OCI-LY1 (cell line): ENCODE measurements around the gene NPAS1.

Experiments
- H2AFZ ChIP-seq: fragments of 200-600 bp; sonication (generic), shearing (Covaris generic); 2 replicates; pipeline ENCODE4 v1.6.0; 2014; ENCODE audit warnings: antibody characterized with exemption, mild to moderate bottlenecking, low read length
- H3F3A ChIP-seq: fragments of 200-600 bp; sonication (generic), shearing (Covaris generic); 2 replicates; pipeline ENCODE4 v1.6.0; 2014; ENCODE audit warnings: mild to moderate bottlenecking, antibody characterized with exemption, low read length, moderate library complexity; ENCODE audit not compliant: insufficient read depth
- H3K27ac ChIP-seq: fragments of 200-600 bp; sonication (generic); 2 replicates; pipeline ENCODE4 v1.5.1; 2014; ENCODE audit warnings: low read length, mixed run types, mild to moderate bottlenecking, low read depth; ENCODE audit not compliant: poor library complexity, severe bottlenecking
- H3K27me3 ChIP-seq: fragments of 200-600 bp; sonication (generic); 2 replicates; pipeline ENCODE4 v1.6.0; 2014; ENCODE audit warnings: antibody characterized with exemption, mild to moderate bottlenecking, low read length, moderate library complexity; ENCODE audit not compliant: insufficient read depth
- H3K36me3 ChIP-seq: fragments of 200-600 bp; sonication (generic); 2 replicates; pipeline ENCODE4 v1.6.1; 2014; ENCODE audit warnings: mild to moderate bottlenecking, antibody characterized with exemption, low read length, moderate library complexity, mixed read lengths; ENCODE audit not compliant: insufficient read depth
- H3K4me1 ChIP-seq: fragments of 200-600 bp; sonication (generic); 2 replicates; pipeline ENCODE4 v1.5.1; 2014; ENCODE audit warnings: mild to moderate bottlenecking, low read length, moderate library complexity; ENCODE audit not compliant: insufficient read depth, severe bottlenecking
- H3K4me2 ChIP-seq: fragments of 200-600 bp; sonication (generic), shearing (Covaris generic); 2 replicates; pipeline ENCODE4 v1.6.1; 2014; ENCODE audit warnings: low read length
- H3K4me3 ChIP-seq: fragments of 200-600 bp; sonication (generic); 2 replicates; pipeline ENCODE4 v1.5.1; 2014; ENCODE audit warnings: low read length, low read depth, mild to moderate bottlenecking, mixed read lengths; ENCODE audit not compliant: poor library complexity, severe bottlenecking
- H3K79me2 ChIP-seq: fragments of 200-600 bp; shearing (Covaris generic); 2 replicates; pipeline ENCODE4 v1.6.1; 2016; ENCODE audit warnings: mixed run types, low read length, mixed read lengths; ENCODE audit not compliant: insufficient read depth
- H3K9ac ChIP-seq: fragments of 200-600 bp; sonication (generic), shearing (Covaris generic); 2 replicates; pipeline ENCODE4 v1.6.1; 2014; ENCODE audit warnings: mild to moderate bottlenecking, low read length, mixed read lengths
- H3K9me2 ChIP-seq: fragments of 200-600 bp; sonication (generic), shearing (Covaris generic); 2 replicates; pipeline ENCODE4 v1.6.1; 2014; ENCODE audit warnings: low read depth, mild to moderate bottlenecking, low read length, mixed read lengths
- H3K9me3 ChIP-seq: fragments of 200-600 bp; shearing (Covaris generic); 2 replicates; pipeline ENCODE4 v1.6.1; 2014; ENCODE audit warnings: low read length, mixed read lengths
- H4K20me1 ChIP-seq: fragments of 200-600 bp; sonication (generic), shearing (Covaris generic); 2 replicates; pipeline ENCODE4 v1.6.0; 2016; ENCODE audit warnings: mild to moderate bottlenecking, low read length; ENCODE audit not compliant: insufficient read depth
- EZH2 ChIP-seq: fragments of 200-600 bp; sonication (generic), shearing (Covaris generic); IDR thresholded peaks from 2 replicates; pipeline ENCODE4 v1.8.0; 2017; ENCODE audit warnings: borderline replicate concordance, mixed run types, mild to moderate bottlenecking, antibody characterized with exemption, low read length, moderate library complexity, mixed read lengths
- TF ChIP-seq, protein P1 (sequence below): fragments of 200-600 bp; sonication (generic), shearing (Covaris generic); IDR thresholded peaks from 2 replicates; pipeline ENCODE4 v1.5.1; 2017; ENCODE audit warnings: mild to moderate bottlenecking, antibody characterized with exemption, low read length, moderate library complexity, mixed read lengths

The NPAS1 gene

GRCh38 chr19:46974181-46974580 is 45.5 kb upstream of the NPAS1 start:
- no peak overlapping the region for H3K27ac ChIP-seq
- no peak for TF ChIP-seq EZH2
- TF ChIP-seq, protein P1, sequence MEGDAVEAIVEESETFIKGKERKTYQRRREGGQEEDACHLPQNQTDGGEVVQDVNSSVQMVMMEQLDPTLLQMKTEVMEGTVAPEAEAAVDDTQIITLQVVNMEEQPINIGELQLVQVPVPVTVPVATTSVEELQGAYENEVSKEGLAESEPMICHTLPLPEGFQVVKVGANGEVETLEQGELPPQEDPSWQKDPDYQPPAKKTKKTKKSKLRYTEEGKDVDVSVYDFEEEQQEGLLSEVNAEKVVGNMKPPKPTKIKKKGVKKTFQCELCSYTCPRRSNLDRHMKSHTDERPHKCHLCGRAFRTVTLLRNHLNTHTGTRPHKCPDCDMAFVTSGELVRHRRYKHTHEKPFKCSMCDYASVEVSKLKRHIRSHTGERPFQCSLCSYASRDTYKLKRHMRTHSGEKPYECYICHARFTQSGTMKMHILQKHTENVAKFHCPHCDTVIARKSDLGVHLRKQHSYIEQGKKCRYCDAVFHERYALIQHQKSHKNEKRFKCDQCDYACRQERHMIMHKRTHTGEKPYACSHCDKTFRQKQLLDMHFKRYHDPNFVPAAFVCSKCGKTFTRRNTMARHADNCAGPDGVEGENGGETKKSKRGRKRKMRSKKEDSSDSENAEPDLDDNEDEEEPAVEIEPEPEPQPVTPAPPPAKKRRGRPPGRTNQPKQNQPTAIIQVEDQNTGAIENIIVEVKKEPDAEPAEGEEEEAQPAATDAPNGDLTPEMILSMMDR, result no peak
- no peaks in the 10 kb centered on the region for H3K79me2 ChIP-seq
- no peaks in the 10 kb centered on the region for H3K9me3 ChIP-seq
- H3F3A ChIP-seq, result no peaks in the 10 kb centered on the region
- no peaks in the 10 kb centered on the region for H3K4me1 ChIP-seq
- no peaks in the 10 kb centered on the region for H3K9me2 ChIP-seq
- H3K36me3 ChIP-seq, result peaks cover 25% of the 10 kb centered on the region
- H2AFZ ChIP-seq, result no peak overlapping the region
- no peaks in the 10 kb centered on the region for H4K20me1 ChIP-seq
- no peak overlapping the region for H3K4me2 ChIP-seq
- no peak overlapping the region for H3K9ac ChIP-seq
- no peaks in the 10 kb centered on the region for H3K27me3 ChIP-seq
- no peak overlapping the region for H3K4me3 ChIP-seq

GRCh38 chr19:46975011-46975924 is 44.4 kb upstream of the NPAS1 start:
- TF ChIP-seq EZH2, result no peak
- TF ChIP-seq, protein P1, result no peak
- Histone ChIP-seq H3K27me3 (no peaks in the 10 kb centered on the region), H3K9ac (no peak overlapping the region), H2AFZ (no peak overlapping the region), H3K27ac (no peak overlapping the region), H4K20me1 (no peaks in the 10 kb centered on the region), H3K4me1 (no peaks in the 10 kb centered on the region), H3K36me3 (peaks cover 19% of the 10 kb centered on the region; the same call in 1 of the 2 replicates), H3K79me2 (no peaks in the 10 kb centered on the region), H3K4me2 (no peak overlapping the region), H3K4me3 (no peak overlapping the region), H3F3A (no peaks in the 10 kb centered on the region), H3K9me2 (no peaks in the 10 kb centered on the region), H3K9me3 (no peaks in the 10 kb centered on the region)

DNA sequence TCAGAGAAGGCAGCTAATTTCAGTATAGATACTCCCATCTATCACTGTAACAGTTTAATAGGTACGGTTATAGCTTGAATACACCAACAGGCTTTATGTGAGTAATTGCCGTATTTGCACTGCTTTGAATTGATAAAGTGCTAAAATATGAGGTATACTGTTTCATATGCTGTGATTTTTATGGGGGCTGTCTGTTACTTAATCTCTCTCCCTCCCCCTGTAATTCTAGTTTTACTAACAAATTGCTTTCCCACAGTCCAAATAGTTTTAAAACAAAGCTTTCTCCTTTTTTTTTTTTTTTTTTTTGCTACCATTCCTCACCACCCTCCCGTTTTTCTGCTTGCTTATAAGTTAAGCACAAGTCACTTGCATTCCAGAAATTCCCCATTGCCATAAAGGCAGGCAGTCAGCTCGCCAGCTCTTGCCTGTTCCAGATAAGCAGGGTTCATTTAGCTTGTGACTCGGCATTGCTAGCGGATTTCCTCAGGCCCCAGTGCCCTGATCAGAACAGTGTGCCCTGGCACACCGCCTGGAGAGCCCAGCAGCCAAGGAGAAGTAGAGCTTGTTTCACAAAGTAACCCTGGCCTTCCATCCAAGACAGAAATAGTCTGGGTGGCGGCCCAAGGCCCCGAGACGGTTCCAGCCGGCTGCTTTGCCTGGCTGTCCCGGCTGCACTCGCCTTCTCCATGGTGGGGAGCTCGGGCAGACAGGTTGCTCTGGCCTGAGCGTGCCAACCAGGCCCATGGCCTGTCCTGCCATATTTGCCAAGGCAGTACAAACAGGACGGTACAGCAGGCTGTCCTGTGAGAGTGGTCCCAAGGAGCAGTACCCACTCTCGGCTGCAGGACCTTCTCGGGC is 43.5 kb upstream of the NPAS1 start:
- H3K27me3 ChIP-seq, result no peaks in the 10 kb centered on the region
- H3K9ac ChIP-seq, result no peak overlapping the region
- H3K27ac ChIP-seq, result no peak overlapping the region
- H3K36me3 ChIP-seq, result peaks cover 19% of the 10 kb centered on the region; the same call in 1 of the 2 replicates
- H3F3A ChIP-seq, result no peaks in the 10 kb centered on the region
- no peak for TF ChIP-seq EZH2
- TF ChIP-seq, protein P1, result no peak
- no peaks in the 10 kb centered on the region for H3K9me3 ChIP-seq
- H3K9me2 ChIP-seq, result no peaks in the 10 kb centered on the region
- no peak overlapping the region for H2AFZ ChIP-seq
- H3K79me2 ChIP-seq, result no peaks in the 10 kb centered on the region
- H3K4me1 ChIP-seq, result peaks cover 4% of the 10 kb centered on the region
- no peaks in the 10 kb centered on the region for H4K20me1 ChIP-seq
- H3K4me2 ChIP-seq, result no peak overlapping the region
- H3K4me3 ChIP-seq, result no peak overlapping the region
